SK-N-SH (cell line): ENCODE results near the gene CDH2. TPM values are rescaled to one million over a fixed set of nuclear protein-coding genes. Genes with fewer than 3 reads are reported as not detected.

ENCODE experiments used
- CTCF ChIA-PET: fragments of 300-600, 350-600 bp; formaldehyde crosslinking; extraction: SDS; loops from one replicate; lab custom pipeline; 2021; lab: Yijun Ruan, JAX
- POLR2A ChIA-PET: fragments of 350-600 bp; sonication (Branson Sonifier 250); formaldehyde crosslinking; extraction: SDS; loops from one replicate; lab custom pipeline; 2020; ENCODE audit warnings: antibody characterized with exemption, inconsistent platforms; lab: Yijun Ruan, JAX
- DNase-seq: peaks from one replicate; pipeline ENCODE4 v3.0.0; 2012
- H2AFZ ChIP-seq: fragments of 200-600 bp; sonication (generic); 2 replicates; pipeline ENCODE4 v1.8.1; 2016; ENCODE audit warnings: antibody characterized with exemption, mild to moderate bottlenecking, low read depth
- H3F3A ChIP-seq: fragments of 200-600 bp; sonication (generic); replicated peaks from 2 replicates; pipeline ENCODE3; 2016; ENCODE audit warnings: antibody characterized with exemption, mild to moderate bottlenecking; ENCODE audit not compliant: insufficient read depth
- H3K27ac ChIP-seq, 2 experiments: fragments of 200-500 bp in 1 of 2; fragments of 200-600 bp in 1 of 2; sonication (Bioruptor generic) in 1 of 2; sonication (generic), shearing (Covaris generic) in 1 of 2; 2 replicates each; pipeline versions ENCODE4 v1.5.1 to v1.6.1; 2014 to 2016; ENCODE audit warnings: low read depth in 2 of 2, inconsistent platforms in 1 of 2, low read length in 1 of 2, mild to moderate bottlenecking in 1 of 2, mixed read lengths in 1 of 2
- H3K27me3 ChIP-seq: fragments of 200-600 bp; sonication (generic), shearing (Covaris generic); 2 replicates; pipeline ENCODE4 v1.6.1; 2016; ENCODE audit warnings: mixed run types; ENCODE audit not compliant: insufficient read depth
- H3K36me3 ChIP-seq, 2 experiments: fragments of 200-500 bp in 1 of 2; fragments of 200-600 bp in 1 of 2; sonication (Bioruptor generic) in 1 of 2; sonication (generic) in 1 of 2; replicated peaks in 1 of 2; 2 replicates each; pipeline versions ENCODE3 to v1.5.1; 2014 to 2016; ENCODE audit warnings: low read length in 1 of 2, mild to moderate bottlenecking in 1 of 2; ENCODE audit not compliant: insufficient read depth in 2 of 2, control insufficient read depth in 1 of 2
- H3K4me1 ChIP-seq, 2 experiments: fragments of 200-500 bp in 1 of 2; fragments of 200-600 bp in 1 of 2; sonication (Bioruptor generic) in 1 of 2; sonication (generic), shearing (Covaris generic) in 1 of 2; 2 replicates each; pipeline versions ENCODE4 v1.5.1 to v1.6.1; 2014 to 2016; ENCODE audit warnings: low read depth in 1 of 2, low read length in 1 of 2, mixed run types in 1 of 2; ENCODE audit not compliant: insufficient read depth in 2 of 2, control insufficient read depth in 1 of 2
- H3K4me2 ChIP-seq: fragments of 200-600 bp; sonication (generic), shearing (Covaris generic); 2 replicates; pipeline ENCODE4 v1.6.1; 2017; ENCODE audit warnings: mixed run types
- H3K4me3 ChIP-seq, 2 experiments: fragments of 200-500 bp in 1 of 2; fragments of 200-600 bp in 1 of 2; sonication (Bioruptor generic) in 1 of 2; sonication (generic), shearing (Covaris generic) in 1 of 2; 2 replicates each; pipeline versions ENCODE4 v1.5.1 to v1.8.1; 2014 to 2016; ENCODE audit warnings: low read depth in 2 of 2, inconsistent platforms in 1 of 2, low read length in 1 of 2, mild to moderate bottlenecking in 1 of 2, mixed read lengths in 1 of 2, moderate library complexity in 1 of 2
- H3K79me2 ChIP-seq: fragments of 200-600 bp; sonication (generic); 2 replicates; pipeline ENCODE4 v1.8.1; 2017; ENCODE audit warnings: mild to moderate bottlenecking; ENCODE audit not compliant: insufficient read depth
- H3K9ac ChIP-seq: fragments of 200-600 bp; sonication (generic); 2 replicates; pipeline ENCODE4 v1.6.1; 2017; ENCODE audit warnings: mixed run types
- H3K9me2 ChIP-seq: fragments of 200-600 bp; sonication (generic); 2 replicates; pipeline ENCODE4 v1.6.1; 2017; ENCODE audit warnings: mixed run types
- H3K9me3 ChIP-seq: fragments of 200-600 bp; sonication (generic); 2 replicates; pipeline ENCODE4 v1.6.1; 2017; ENCODE audit warnings: mixed run types, mild to moderate bottlenecking, moderate library complexity
- H4K20me1 ChIP-seq: fragments of 200-600 bp; sonication (generic); 2 replicates; pipeline ENCODE4 v1.6.1; 2017; ENCODE audit warnings: mild to moderate bottlenecking, mixed run types; ENCODE audit not compliant: insufficient read depth
- CHD2 ChIP-seq: fragments of 150-350 bp; IDR thresholded peaks from 2 replicates; pipeline ENCODE4 v1.6.1; 2018; ENCODE audit warnings: low read length; ENCODE audit not compliant: partially characterized antibody
- CTCF ChIP-seq: fragments of 200-600 bp; sonication (generic); IDR thresholded peaks from 2 replicates; pipeline ENCODE4 v1.6.1; 2017; ENCODE audit warnings: antibody characterized with exemption, mild to moderate bottlenecking, moderate library complexity
- EP300 ChIP-seq, 2 experiments: IDR thresholded peaks; 2 replicates each; pipeline versions ENCODE4 v1.4.0 to v1.6.1; 2012; ENCODE audit warnings: borderline replicate concordance in 1 of 2, low read depth in 1 of 2, low read length in 1 of 2
- EZH2phosphoT487 ChIP-seq: fragments of 200-600 bp; sonication (generic); IDR thresholded peaks from 2 replicates; pipeline ENCODE4 v1.6.1; 2017; ENCODE audit warnings: low read depth, mixed run types, mild to moderate bottlenecking, antibody characterized with exemption, moderate library complexity, borderline replicate concordance
- FOXM1 ChIP-seq: IDR thresholded peaks from 2 replicates; pipeline ENCODE4 v1.4.0; 2012; ENCODE audit warnings: low read depth, mild to moderate bottlenecking
- GABPA ChIP-seq: IDR thresholded peaks from 2 replicates; pipeline ENCODE4 v1.4.0; 2012; ENCODE audit warnings: low read depth, mild to moderate bottlenecking
- IRF3 ChIP-seq: fragments of 150-350 bp; IDR thresholded peaks from 2 replicates; pipeline ENCODE4 v1.6.1; 2016; ENCODE audit warnings: mild to moderate bottlenecking, low read depth, low read length
- MAX ChIP-seq: IDR thresholded peaks from 2 replicates; pipeline ENCODE4 v1.4.0; 2012; ENCODE audit warnings: low read depth
- MEF2A ChIP-seq: IDR thresholded peaks from 2 replicates; pipeline ENCODE4 v1.4.0; 2012; ENCODE audit warnings: low read depth, borderline replicate concordance
- NFIC ChIP-seq: IDR thresholded peaks from 2 replicates; pipeline ENCODE4 v1.4.0; 2012; ENCODE audit warnings: borderline replicate concordance
- REST ChIP-seq: IDR thresholded peaks from 2 replicates; pipeline ENCODE4 v1.6.1; 2012; ENCODE audit warnings: mild to moderate bottlenecking, low read depth, low read length, moderate library complexity
- RXRA ChIP-seq: IDR thresholded peaks from 2 replicates; pipeline ENCODE4 v1.4.0; 2012; ENCODE audit warnings: low read depth, mild to moderate bottlenecking, borderline replicate concordance
- SIN3A ChIP-seq: IDR thresholded peaks from 2 replicates; pipeline ENCODE4 v1.6.1; 2012; ENCODE audit warnings: low read depth, mild to moderate bottlenecking, low read length, moderate library complexity, borderline replicate concordance
- SMC3 ChIP-seq: IDR thresholded peaks from 2 replicates; pipeline ENCODE4 v1.6.1; 2012; ENCODE audit warnings: low read depth, low read length, improper control_type of control experiment
- TEAD4 ChIP-seq: IDR thresholded peaks from 2 replicates; pipeline ENCODE4 v1.4.0; 2012; ENCODE audit warnings: mild to moderate bottlenecking, borderline replicate concordance; ENCODE audit not compliant: insufficient read depth
- USF2 ChIP-seq: fragments of 150-350 bp; IDR thresholded peaks from 2 replicates; pipeline ENCODE4 v1.6.1; 2017; ENCODE audit warnings: antibody characterized with exemption, low read length, low read depth, borderline replicate concordance
- YY1 ChIP-seq: IDR thresholded peaks from 2 replicates; pipeline ENCODE4 v1.4.0; 2012; ENCODE audit warnings: low read depth, mild to moderate bottlenecking
- ZBTB33 ChIP-seq: IDR thresholded peaks from 2 replicates; pipeline ENCODE4 v1.4.0; 2012; ENCODE audit warnings: low read depth, borderline replicate concordance
- WGBS: methylation state at CpG from one replicate; pipeline ENCODE4 v1.1.6; 2017; ENCODE audit warnings: low lambda C conversion rate; 5-methylcytosine and 5-hydroxymethylcytosine counted together
- polyA plus RNA-seq, 3 experiments: library from polyadenylated mRNA; depleted of rRNA; stranded (reverse); fragments of >200 nt; gene quantifications; 2 replicates each; pipeline ENCODE4 v1.2.3, GENCODE V29; 2012

CDH2 gene
- polyA plus RNA-seq, 1 of the 3 experiments (the other 2 are of a cell fraction), result 146 TPM

GRCh38 chr18:28034567-28034966, 142.4 kb downstream of the CDH2 start:
- DNase-seq, result no peak
- H4K20me1 ChIP-seq, result peaks cover 82% of the 10 kb centered on the region
- H3K79me2 ChIP-seq, result peaks cover 100% of the 10 kb centered on the region
- H3K9me2 ChIP-seq, result no peaks in the 10 kb centered on the region
- H3K36me3 ChIP-seq, result peaks cover 0 to 19% of the 10 kb centered on the region in 2 experiments
- POLR2A ChIA-PET, result no interaction called here
- H3K4me3 ChIP-seq, result no peak overlapping the region
- H3K27me3 ChIP-seq, result no peaks in the 10 kb centered on the region
- peaks cover 17% of the 10 kb centered on the region for H3F3A ChIP-seq
- no peak overlapping the region for H2AFZ ChIP-seq
- peaks cover 5% of the 10 kb centered on the region in 2 experiments; a peak in 2 of 4 replicates for H3K4me1 ChIP-seq
- no peak overlapping the region for H3K4me2 ChIP-seq
- 87% methylated on average over 5 of the region's 5 CpGs for WGBS
- no peak overlapping the region for H3K9ac ChIP-seq
- no peaks in the 10 kb centered on the region for H3K9me3 ChIP-seq
- CTCF ChIA-PET, result interaction anchor here (1.2 kb wide), 1 partner anchor 22 kb away, joined by 5 read pairs; no protein-coding TSS in a partner anchor
- TF ChIP-seq IRF3, result no peak
- no peak for TF ChIP-seq EP300 (IDR thresholded peaks at IDR 0.05; ENCODE audit: borderline replicate concordance in 1 of 2, low read depth in 1 of 2, low read length in 1 of 2)
- no peak for TF ChIP-seq YY1
- TF ChIP-seq GABPA, result no peak
- TF ChIP-seq RXRA, result no peak
- no peak for TF ChIP-seq ZBTB33
- TF ChIP-seq CTCF, result no peak
- no peak for TF ChIP-seq EZH2phosphoT487
- no peak for TF ChIP-seq SMC3
- no peak for TF ChIP-seq TEAD4
- TF ChIP-seq CHD2, result no peak
- no peak for TF ChIP-seq MEF2A
- TF ChIP-seq FOXM1, result no peak
- TF ChIP-seq MAX, result no peak
- no peak for TF ChIP-seq USF2
- TF ChIP-seq NFIC, result no peak
- TF ChIP-seq SIN3A, result no peak
- no peak for TF ChIP-seq REST
- H3K27ac ChIP-seq, result peak overlapping the region in 1 of 2 experiments; percentile 25; a peak in 2 of 4 replicates
